Endothelial cell of umbilical vein (primary cell): ENCODE measurements around the gene BPIFA3. TPM values are rescaled to one million over a fixed set of nuclear protein-coding genes. Genes with fewer than 3 reads are reported as not detected.

Experiments
- BruUV-seq: library from RNA; stranded (reverse); fragments of 400-500 nt; replicated peaks from 2 replicates; lab custom pipeline; 2021; lab: Mats Ljungman, UMichigan
- CTCF ChIA-PET: fragments of 300-600, 350-600 bp; sonication (Branson Sonifier 250); formaldehyde crosslinking; loops from one replicate; lab custom pipeline; 2021; ENCODE audit warnings: antibody characterized with exemption, inconsistent platforms; lab: Charles Lee
- POLR2A ChIA-PET: fragments of 300-600, 350-600 bp; sonication (Branson Sonifier 250); formaldehyde crosslinking; loops from one replicate; lab custom pipeline; 2021; ENCODE audit warnings: antibody characterized with exemption, inconsistent platforms; lab: Charles Lee
- DNase-seq: peaks from one replicate; pipeline ENCODE4 v3.0.0-alpha.2; 2011; ENCODE audit warnings: low read depth, low spot score
- FAIRE-seq: peaks from 2 replicates; lab custom pipeline; 2011; peaks lifted over from hg19 to GRCh38; lab: Jason Lieb, UNC
- H2AFZ ChIP-seq: 2 replicates; pipeline ENCODE4 v1.6.0; 2012; ENCODE audit warnings: low read depth, low read length, control low read depth, inconsistent platforms
- H3K27ac ChIP-seq: 2 replicates; pipeline ENCODE4 v1.5.1; 2011; ENCODE audit warnings: low read depth, mild to moderate bottlenecking, control low read depth, low read length, moderate library complexity; ENCODE audit not compliant: insufficient read depth
- H3K27me3 ChIP-seq, 2 experiments: 2 replicates each; pipeline versions ENCODE4 v1.6.0 to v1.6.1; 2011; ENCODE audit warnings: low read length in 2 of 2, mixed read lengths in 1 of 2; ENCODE audit not compliant: control insufficient read depth in 2 of 2, insufficient read depth in 2 of 2
- H3K36me3 ChIP-seq, 2 experiments: 2 replicates in 1 of 2; 3 replicates in 1 of 2; pipeline ENCODE4 v1.5.1; 2011; ENCODE audit warnings: low read length in 2 of 2, mild to moderate bottlenecking in 1 of 2, moderate library complexity in 1 of 2; ENCODE audit not compliant: control insufficient read depth in 2 of 2, insufficient read depth in 2 of 2; ENCODE audit errors: extremely low read depth in 1 of 2
- H3K4me1 ChIP-seq: 3 replicates; pipeline ENCODE4 v1.5.1; 2011; ENCODE audit warnings: mild to moderate bottlenecking, low read length; ENCODE audit not compliant: control insufficient read depth, insufficient read depth; ENCODE audit errors: extremely low read depth
- H3K4me2 ChIP-seq: 2 replicates; pipeline ENCODE4 v1.6.1; 2011; ENCODE audit warnings: low read length, control low read depth, mixed read lengths; ENCODE audit not compliant: insufficient read depth
- H3K4me3 ChIP-seq, 3 experiments: fragments of 200-600 bp in 1 of 3; sonication (generic), shearing (Covaris generic) in 1 of 3; replicated peaks in 1 of 3; 2 replicates each; pipeline ENCODE4 v1.5.1; 2011 to 2016; ENCODE audit warnings: control low read depth in 3 of 3, low read length in 3 of 3, mild to moderate bottlenecking in 2 of 3, inconsistent platforms in 1 of 3, low read depth in 1 of 3, moderate library complexity in 1 of 3; ENCODE audit not compliant: insufficient read depth in 1 of 3
- H3K79me2 ChIP-seq: 2 replicates; pipeline ENCODE4 v1.6.0; 2012; ENCODE audit warnings: low read length, inconsistent platforms; ENCODE audit not compliant: control insufficient read depth, insufficient read depth
- H3K9ac ChIP-seq: replicated peaks from 2 replicates; pipeline ENCODE3; 2011; ENCODE audit warnings: low read length, control low read depth; ENCODE audit not compliant: insufficient read depth; ENCODE audit errors: extremely low read depth
- H3K9me1 ChIP-seq: replicated peaks from 3 replicates; pipeline ENCODE4 v1.6.0; 2011; ENCODE audit warnings: mild to moderate bottlenecking, low read length; ENCODE audit not compliant: control insufficient read depth, insufficient read depth; ENCODE audit errors: extremely low read depth
- H3K9me3 ChIP-seq: replicated peaks from 2 replicates; pipeline ENCODE4 v1.5.1; 2012; ENCODE audit warnings: low read length, inconsistent platforms; ENCODE audit not compliant: control insufficient read depth, insufficient read depth
- H4K20me1 ChIP-seq: replicated peaks from 2 replicates; pipeline ENCODE3; 2011; ENCODE audit warnings: mild to moderate bottlenecking, low read length; ENCODE audit not compliant: control insufficient read depth, insufficient read depth; ENCODE audit errors: extremely low read depth
- CTCF ChIP-seq, 2 donors: IDR thresholded peaks; 1 replicate in 1 of 2; 2 replicates in 1 of 2; pipeline ENCODE4 v1.5.1; 2011; ENCODE audit warnings: low read length in 2 of 2, mild to moderate bottlenecking in 2 of 2, moderate library complexity in 2 of 2, control low read depth in 1 of 2, inconsistent platforms in 1 of 2, low read depth in 1 of 2; ENCODE audit not compliant: insufficient read depth in 1 of 2; ENCODE audit errors: extremely low read depth in 1 of 2
- EZH2 ChIP-seq: IDR thresholded peaks from 2 replicates; pipeline ENCODE4 v1.6.1; 2012; ENCODE audit warnings: borderline replicate concordance, low read depth, mild to moderate bottlenecking, moderate library complexity, low read length, inconsistent platforms; ENCODE audit not compliant: severe bottlenecking
- GATA2 ChIP-seq: IDR thresholded peaks from 2 replicates; pipeline ENCODE4 v1.7.0; 2011; ENCODE audit warnings: low read depth, mild to moderate bottlenecking, moderate library complexity, mixed read lengths, low read length; ENCODE audit not compliant: insufficient read length, insufficient read depth
- JUN ChIP-seq: IDR thresholded peaks from 2 replicates; pipeline ENCODE4 v1.6.1; 2011; ENCODE audit warnings: borderline replicate concordance, low read depth; ENCODE audit not compliant: insufficient read length, insufficient read depth
- MAX ChIP-seq: IDR thresholded peaks from 2 replicates; pipeline ENCODE4 v1.6.1; 2011; ENCODE audit not compliant: insufficient read depth, insufficient read length
- POLR2A ChIP-seq: IDR thresholded peaks from 2 replicates; pipeline ENCODE4 v1.6.1; 2012; ENCODE audit warnings: low read depth, mild to moderate bottlenecking, control low read depth, low read length
- dilution Hi-C: fragments of 300-500 bp; cut with MboI; formaldehyde crosslinking; loops from one replicate; pipeline ENCODE4 v1.15.0; 2019; ENCODE audit warnings: low sequenced_read_pairs; ENCODE audit not compliant: extremely low pct_ligation_motif_present
- intact Hi-C: fragments of 100-400 bp; cut with micrococcal nuclease; formaldehyde crosslinking; loops from one replicate; pipeline ENCODE4 v1.10.0; 2022
- polyA plus RNA-seq, 4 experiments: library from polyadenylated mRNA; depleted of rRNA in 3 of 4; stranded (reverse) in 3 of 4; unstranded in 1 of 4; fragments of >200 nt; gene quantifications; 2 replicates each; pipeline versions ENCODE4 v1.2.1 to v1.2.3, GENCODE V29; 2011 to 2012; ENCODE audit warnings: missing spikeins in 1 of 4
- total RNA-seq: library from RNA; stranded (reverse); gene quantifications from 2 replicates; pipeline ENCODE4 v1.2.3, GENCODE V29; 2021

Gene BPIFA3
- total and polyA plus RNA-seq, 2 donors (not counting 3 experiments of a cell fraction or from before 2014, with no cell fraction given): not detected

- dilution Hi-C loops (no loop called here), intact Hi-C loops (no loop called here)
- no peak for FAIRE-seq
- H3K9me1 ChIP-seq: no peaks in the 10 kb centered on the region
- no TSS peak for BruUV-seq
- no peak overlapping the region for H3K27ac ChIP-seq
- H3K27me3 ChIP-seq: peaks cover 0 to 2% of the 10 kb centered on the region in 2 experiments
- H3K9ac ChIP-seq: no peak overlapping the region
- H3K9me3 ChIP-seq: no peaks in the 10 kb centered on the region
- H2AFZ ChIP-seq: no peak overlapping the region
- H3K4me2 ChIP-seq: no peak overlapping the region
- POLR2A ChIA-PET: no interaction called here
- H4K20me1 ChIP-seq: no peaks in the 10 kb centered on the region
- H3K79me2 ChIP-seq: no peaks in the 10 kb centered on the region
- H3K4me3 ChIP-seq: no peak overlapping the region
- no peak for DNase-seq
- CTCF ChIA-PET: no interaction called here
- TF ChIP-seq EZH2: no peak
- TF ChIP-seq POLR2A: no peak
- TF ChIP-seq MAX: no peak
- no peak for TF ChIP-seq GATA2
- no peak for TF ChIP-seq JUN
- TF ChIP-seq CTCF (IDR thresholded peaks at IDR 0.05; ENCODE audit: extremely low read depth in 1 of 2, insufficient read depth in 1 of 2, low read depth in 1 of 2, low read length in 2 of 2): no peak
- H3K36me3 ChIP-seq: no peaks in the 10 kb centered on the region
- no peaks in the 10 kb centered on the region for H3K4me1 ChIP-seq
These were observed 34.3 kb downstream of the BPIFA3 start for GRCh38 chr20:33251496-33251895.
